ENCODE data around the gene NBPF10.
"Not testable (repeated sequence)": the region's sequence is repeated elsewhere in the genome, so short reads cannot be mapped to it uniquely, and the experiment has no call there.

Gene NBPF10, protein sequence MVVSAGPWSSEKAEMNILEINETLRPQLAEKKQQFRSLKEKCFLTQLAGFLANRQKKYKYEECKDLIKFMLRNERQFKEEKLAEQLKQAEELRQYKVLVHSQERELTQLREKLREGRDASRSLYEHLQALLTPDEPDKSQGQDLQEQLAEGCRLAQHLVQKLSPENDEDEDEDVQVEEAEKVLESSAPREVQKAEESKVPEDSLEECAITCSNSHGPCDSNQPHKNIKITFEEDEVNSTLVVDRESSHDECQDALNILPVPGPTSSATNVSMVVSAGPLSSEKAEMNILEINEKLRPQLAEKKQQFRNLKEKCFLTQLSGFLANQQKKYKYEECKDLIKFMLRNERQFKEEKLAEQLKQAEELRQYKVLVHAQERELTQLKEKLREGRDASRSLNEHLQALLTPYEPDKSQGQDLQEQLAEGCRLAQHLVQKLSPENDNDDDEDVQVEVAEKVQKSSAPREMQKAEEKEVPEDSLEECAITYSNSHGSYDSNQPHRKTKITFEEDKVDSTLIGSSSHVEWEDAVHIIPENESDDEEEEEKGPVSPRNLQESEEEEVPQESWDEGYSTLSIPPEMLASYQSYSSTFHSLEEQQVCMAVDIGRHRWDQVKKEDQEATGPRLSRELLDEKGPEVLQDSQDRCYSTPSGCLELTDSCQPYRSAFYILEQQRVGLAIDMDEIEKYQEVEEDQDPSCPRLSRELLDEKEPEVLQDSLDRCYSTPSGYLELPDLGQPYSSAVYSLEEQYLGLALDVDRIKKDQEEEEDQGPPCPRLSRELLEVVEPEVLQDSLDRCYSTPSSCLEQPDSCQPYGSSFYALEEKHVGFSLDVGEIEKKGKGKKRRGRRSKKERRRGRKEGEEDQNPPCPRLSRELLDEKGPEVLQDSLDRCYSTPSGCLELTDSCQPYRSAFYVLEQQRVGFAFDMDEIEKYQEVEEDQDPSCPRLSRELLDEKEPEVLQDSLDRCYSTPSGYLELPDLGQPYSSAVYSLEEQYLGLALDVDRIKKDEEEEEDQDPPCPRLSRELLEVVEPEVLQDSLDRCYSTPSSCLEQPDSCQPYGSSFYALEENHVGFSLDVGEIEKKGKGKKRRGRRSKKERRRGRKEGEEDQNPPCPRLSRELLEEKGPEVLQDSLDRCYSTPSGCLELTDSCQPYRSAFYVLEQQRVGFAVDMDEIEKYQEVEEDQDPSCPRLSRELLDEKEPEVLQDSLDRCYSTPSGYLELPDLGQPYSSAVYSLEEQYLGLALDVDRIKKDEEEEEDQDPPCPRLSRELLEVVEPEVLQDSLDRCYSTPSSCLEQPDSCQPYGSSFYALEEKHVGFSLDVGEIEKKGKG (N-terminal part only)

DNA sequence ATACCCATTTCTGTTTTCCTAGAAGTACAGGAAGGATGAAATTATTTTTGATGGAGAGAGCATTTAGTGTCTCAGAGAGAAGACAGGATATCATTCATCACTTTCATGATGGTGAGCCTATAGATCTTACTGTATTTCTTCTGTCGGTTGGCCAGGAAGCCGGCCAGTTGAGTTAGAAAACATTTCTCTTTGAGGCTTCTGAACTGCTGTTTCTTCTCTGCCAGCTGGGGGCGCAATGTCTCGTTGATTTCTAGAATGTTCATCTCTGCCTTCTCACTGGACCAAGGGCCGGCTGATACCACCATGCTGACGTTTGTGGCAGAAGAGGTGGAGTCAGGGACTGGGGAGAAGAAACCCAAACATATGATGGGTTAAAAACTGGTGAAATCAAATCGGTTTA lies at the start of gene NBPF10:
TSS of gene NBPF10 (minus strand) at position 340 of the 400 bp plus-strand sequence. CDS start at position 305, 35 bp downstream.
- not testable (repeated sequence) for DNase-seq

DNA sequence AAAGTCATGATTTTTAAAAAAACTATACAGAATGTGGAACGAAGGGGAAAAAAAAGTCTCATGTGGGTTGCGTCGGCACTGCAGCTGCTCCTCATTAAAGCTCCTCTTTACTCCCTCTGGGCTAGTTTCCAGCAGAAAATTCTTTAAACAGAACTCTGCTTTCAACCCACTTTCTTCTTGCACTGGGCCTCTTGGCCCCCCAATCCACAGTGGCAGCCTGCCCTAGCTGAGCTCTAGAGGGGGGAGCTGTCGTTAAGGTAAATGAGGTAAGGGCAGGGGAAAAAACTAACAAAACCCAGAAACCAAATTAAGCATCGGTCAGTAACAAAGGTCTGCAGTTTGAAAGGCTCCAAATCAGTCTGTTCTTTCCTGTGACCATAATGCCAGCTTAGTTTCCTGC lies 29.9 kb upstream of the NBPF10 start:
- not testable (repeated sequence) for DNase-seq

DNA sequence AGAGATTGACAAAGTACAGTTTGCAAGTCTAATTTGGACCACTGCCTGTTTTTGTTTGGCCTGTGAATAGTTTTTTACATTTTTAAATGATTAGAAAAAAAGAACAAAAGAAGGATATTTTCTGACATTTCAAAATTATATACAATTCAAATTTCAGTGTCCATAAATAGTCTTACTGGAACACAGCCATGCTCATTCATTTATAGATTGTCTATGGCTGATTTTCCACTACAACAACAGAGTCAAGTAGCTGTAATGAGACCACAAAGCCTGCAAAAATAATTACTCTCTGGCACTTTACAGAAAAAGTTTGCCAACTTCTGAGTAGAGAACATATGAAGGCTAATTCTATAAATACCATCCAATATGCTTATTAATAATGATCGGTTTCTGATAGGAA lies 23.1 kb upstream of the NBPF10 start:
- not testable (repeated sequence) for DNase-seq

DNA sequence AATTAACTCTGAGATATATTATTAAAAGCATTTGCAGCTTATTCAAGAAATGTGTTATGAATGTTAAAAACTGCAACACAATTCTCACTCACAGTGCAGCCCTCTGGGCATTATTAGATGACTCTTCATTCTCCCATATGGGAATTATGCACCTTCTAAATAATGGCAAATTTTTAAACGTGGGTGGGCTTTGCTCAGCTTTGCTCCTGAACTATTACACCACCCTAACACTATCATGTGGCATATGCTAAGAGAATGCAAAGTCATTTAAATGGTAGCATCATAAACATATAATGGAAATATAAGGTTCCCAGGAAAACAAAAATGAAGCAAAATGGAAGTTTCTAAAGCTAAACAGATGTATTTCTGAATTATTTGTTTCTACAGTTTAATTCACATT lies 22.7 kb upstream of the NBPF10 start:
- DNase-seq = not testable (repeated sequence)

Data from NCI-H1436 treated with DMSO at 0.1 percent for 48 hours (cell line).